ENCODE results near the gene ITGA6. TPM values are rescaled to one million over a fixed set of nuclear protein-coding genes. Genes with fewer than 3 reads are reported as not detected.
"Not testable (repeated sequence)": the region's sequence is repeated elsewhere in the genome, so short reads cannot be mapped to it uniquely, and the experiment has no call there.

The ITGA6 gene
- total RNA-seq, 5 donors from 2014 or later (not counting 1 experiment from before 2014, with no cell fraction given) = 50.7 to 188 (median 80.9) TPM

DNA sequence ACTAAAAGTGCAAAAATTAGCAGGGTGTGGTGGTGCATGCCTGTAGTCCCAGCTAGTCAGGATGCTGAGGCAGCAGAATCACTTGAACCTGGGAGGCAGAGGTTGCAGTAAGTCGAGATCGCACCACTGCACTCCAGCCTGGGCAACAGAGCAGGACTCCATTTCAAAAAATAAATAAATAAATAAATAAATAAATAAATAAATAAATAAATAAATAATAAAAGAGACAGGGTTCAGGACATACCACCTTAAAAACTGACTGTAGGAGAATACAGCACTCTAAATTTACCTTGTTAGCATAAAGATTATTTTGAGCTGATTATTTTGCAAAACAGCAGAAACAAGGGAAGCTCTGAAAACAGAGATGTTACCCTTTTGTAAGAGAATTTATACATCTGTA is 105.1 kb downstream of the ITGA6 start:
- CTCF ChIA-PET; H3K4me3 ChIP-seq (ENCODE audit: control insufficient read depth in 1 of 2, extremely low read depth in 1 of 2, low read length in 1 of 2); H3K4me1 Mint-ChIP-seq; H3K27ac ChIP-seq (ENCODE audit: low read length); DNase-seq; H3K27me3 ChIP-seq (replicated peaks in 1 of 2; ENCODE audit: control insufficient read depth in 2 of 2, extremely low read depth in 1 of 2, insufficient read depth in 2 of 2, low read length in 1 of 2); H3K9me3 ChIP-seq; H3K4me3 Mint-ChIP-seq; ATAC-seq (replicated peaks in 1 of 4); H3K27me3 Mint-ChIP-seq; H3K4me1 ChIP-seq (ENCODE audit: control insufficient read depth in 1 of 2, extremely low read depth in 1 of 2, insufficient read depth in 2 of 2, low read length in 2 of 2); H3K27ac Mint-ChIP-seq; POLR2A ChIA-PET; H3K36me3 ChIP-seq (ENCODE audit: control insufficient read depth in 2 of 2, extremely low read depth in 1 of 2, insufficient read depth in 1 of 2, low read length in 1 of 2): not testable (repeated sequence)
- peaks cover 12 to 36% (median 21%) of the 10 kb centered on the region in 3 donors for H3K9me3 Mint-ChIP-seq
- WGBS (ENCODE audit: insufficient coverage) = no CpG with 5 or more reads among the region's 2 CpGs
- H3K36me3 Mint-ChIP-seq = peaks cover 61% of the 10 kb centered on the region

DNA sequence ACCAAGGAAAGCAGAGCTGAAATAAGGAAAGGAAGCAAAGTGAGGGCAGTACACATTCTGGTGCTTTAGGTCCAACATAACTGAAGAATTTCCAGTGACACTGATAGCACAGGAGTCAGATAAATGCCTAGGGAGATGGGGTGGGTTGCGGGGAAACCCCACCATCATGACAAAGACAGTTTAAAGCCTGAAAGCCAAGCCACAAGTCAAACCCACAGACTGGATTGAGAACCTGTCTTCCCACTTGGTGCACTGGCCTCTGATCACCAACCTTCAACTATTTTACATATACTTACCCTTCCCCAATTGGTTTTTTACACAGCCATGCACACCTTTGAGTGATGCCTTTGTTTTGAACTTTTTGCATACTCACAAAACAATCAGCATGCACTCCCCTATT is 106.3 kb downstream of the ITGA6 start:
- H3K27ac Mint-ChIP-seq = no peak overlapping the region
- no CpG with 5 or more reads among the region's 1 CpG for WGBS (ENCODE audit: insufficient coverage)

DNA sequence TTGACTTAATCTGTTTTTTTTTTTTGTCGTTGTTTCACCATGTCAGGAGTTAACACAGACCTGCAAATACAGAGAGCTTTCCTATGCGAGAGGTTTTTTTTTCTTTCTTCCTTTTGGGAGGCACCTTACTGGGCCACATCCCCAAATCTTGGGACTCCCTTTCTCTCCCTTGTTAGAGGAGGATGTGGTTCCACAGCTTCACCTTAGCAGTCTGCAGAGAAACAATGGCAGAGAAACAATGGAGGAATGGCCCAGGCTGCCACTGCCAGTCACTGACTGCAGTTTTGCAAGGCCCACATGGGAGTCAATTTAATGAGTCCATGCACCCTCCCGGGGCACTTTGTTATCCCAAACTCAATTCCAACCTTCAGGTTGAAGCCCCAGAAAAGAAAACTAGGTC is 107.7 kb downstream of the ITGA6 start:
- ChIA-PET CTCF (no interaction called here), POLR2A (no interaction called here)
- ATAC-seq (replicated peaks in 1 of 4) = no peak
- DNase-seq = no peak
- peaks cover 7% of the 10 kb centered on the region for H3K9me3 ChIP-seq
- H3K36me3 Mint-ChIP-seq = peaks cover 57% of the 10 kb centered on the region
- no peak overlapping the region for H3K4me3 Mint-ChIP-seq
- H3K27ac Mint-ChIP-seq = no peak overlapping the region
- peaks cover 0 to 2% (median 0%) of the 10 kb centered on the region in 3 donors for H3K4me1 Mint-ChIP-seq
- H3K36me3 ChIP-seq (ENCODE audit: control insufficient read depth in 2 of 2, extremely low read depth in 1 of 2, insufficient read depth in 1 of 2, low read length in 1 of 2) = peaks cover 3 to 8% of the 10 kb centered on the region in 2 donors
- H3K9me3 Mint-ChIP-seq = peaks cover 10 to 32% (median 13%) of the 10 kb centered on the region in 3 donors
- no peaks in the 10 kb centered on the region for H3K4me1 ChIP-seq (ENCODE audit: control insufficient read depth in 1 of 2, extremely low read depth in 1 of 2, insufficient read depth in 2 of 2, low read length in 2 of 2)
- no peaks in the 10 kb centered on the region for H3K27me3 Mint-ChIP-seq
- no peak overlapping the region for H3K4me3 ChIP-seq (ENCODE audit: control insufficient read depth in 1 of 2, extremely low read depth in 1 of 2, low read length in 1 of 2)
- 100% methylated on average over 1 of the region's 3 CpGs for WGBS (ENCODE audit: insufficient coverage)
- no peaks in the 10 kb centered on the region for H3K27me3 ChIP-seq (replicated peaks in 1 of 2; ENCODE audit: control insufficient read depth in 2 of 2, extremely low read depth in 1 of 2, insufficient read depth in 2 of 2, low read length in 1 of 2)
- no peak overlapping the region for H3K27ac ChIP-seq (ENCODE audit: low read length)

More for the DNA sequence above, 106.3 kb downstream of the ITGA6 start:
- DNase-seq (no peak), ATAC-seq (replicated peaks in 1 of 4) (no peak)
- Mint-ChIP-seq H3K9me3 (peaks cover 12 to 36% (median 20%) of the 10 kb centered on the region in 3 donors), H3K4me1 (peaks cover 0 to 2% (median 0%) of the 10 kb centered on the region in 3 donors), H3K4me3 (no peak overlapping the region), H3K36me3 (peaks cover 61% of the 10 kb centered on the region), H3K27me3 (no peaks in the 10 kb centered on the region)
- no peak overlapping the region for H3K27ac ChIP-seq (ENCODE audit: low read length)
- no peaks in the 10 kb centered on the region for H3K4me1 ChIP-seq (ENCODE audit: control insufficient read depth in 1 of 2, extremely low read depth in 1 of 2, insufficient read depth in 2 of 2, low read length in 2 of 2)
- H3K9me3 ChIP-seq = peaks cover 4% of the 10 kb centered on the region
- POLR2A ChIA-PET = no interaction called here
- H3K36me3 ChIP-seq (ENCODE audit: control insufficient read depth in 2 of 2, extremely low read depth in 1 of 2, insufficient read depth in 1 of 2, low read length in 1 of 2) = peaks cover 3 to 8% of the 10 kb centered on the region in 2 donors
- CTCF ChIA-PET = no interaction called here
- no peak overlapping the region for H3K4me3 ChIP-seq (ENCODE audit: control insufficient read depth in 1 of 2, extremely low read depth in 1 of 2, low read length in 1 of 2)
- H3K27me3 ChIP-seq (replicated peaks in 1 of 2; ENCODE audit: control insufficient read depth in 2 of 2, extremely low read depth in 1 of 2, insufficient read depth in 2 of 2, low read length in 1 of 2) = no peaks in the 10 kb centered on the region

DNA sequence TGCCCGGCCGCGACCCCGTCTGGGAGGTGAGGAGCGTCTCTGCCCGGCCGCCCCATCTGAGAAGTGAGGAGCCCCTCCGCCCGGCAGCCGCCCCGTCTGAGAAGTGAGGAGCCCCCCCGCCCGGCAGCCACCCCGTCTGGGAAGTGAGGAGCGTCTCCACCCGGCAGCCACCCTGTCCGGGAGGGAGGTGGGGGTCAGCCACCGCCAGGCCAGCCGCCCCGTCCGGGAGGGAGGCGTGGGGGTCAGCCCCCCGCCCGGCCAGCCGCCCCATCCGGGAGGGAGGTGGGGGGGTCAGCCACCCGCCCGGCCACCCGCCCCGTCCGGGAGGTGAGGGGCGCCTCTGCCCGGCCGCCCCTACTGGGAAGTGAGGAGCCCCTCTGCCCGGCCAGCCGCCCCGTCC is 110.5 kb downstream of the ITGA6 start:
- H3K4me1 Mint-ChIP-seq; CTCF ChIA-PET; ATAC-seq (replicated peaks in 1 of 4); H3K27ac Mint-ChIP-seq; H3K27me3 Mint-ChIP-seq; H3K36me3 ChIP-seq (ENCODE audit: control insufficient read depth in 2 of 2, extremely low read depth in 1 of 2, insufficient read depth in 1 of 2, low read length in 1 of 2); DNase-seq; H3K27ac ChIP-seq (ENCODE audit: low read length); POLR2A ChIA-PET; H3K4me1 ChIP-seq (ENCODE audit: control insufficient read depth in 1 of 2, extremely low read depth in 1 of 2, insufficient read depth in 2 of 2, low read length in 2 of 2); H3K27me3 ChIP-seq (replicated peaks in 1 of 2; ENCODE audit: control insufficient read depth in 2 of 2, extremely low read depth in 1 of 2, insufficient read depth in 2 of 2, low read length in 1 of 2); H3K4me3 ChIP-seq (ENCODE audit: control insufficient read depth in 1 of 2, extremely low read depth in 1 of 2, low read length in 1 of 2); H3K4me3 Mint-ChIP-seq; H3K9me3 ChIP-seq: not testable (repeated sequence)
- Mint-ChIP-seq H3K9me3 (peaks cover 8 to 28% (median 9%) of the 10 kb centered on the region in 3 donors), H3K36me3 (peaks cover 40% of the 10 kb centered on the region)
- 100% methylated on average over 11 of the region's 37 CpGs for WGBS (ENCODE audit: insufficient coverage)

DNA sequence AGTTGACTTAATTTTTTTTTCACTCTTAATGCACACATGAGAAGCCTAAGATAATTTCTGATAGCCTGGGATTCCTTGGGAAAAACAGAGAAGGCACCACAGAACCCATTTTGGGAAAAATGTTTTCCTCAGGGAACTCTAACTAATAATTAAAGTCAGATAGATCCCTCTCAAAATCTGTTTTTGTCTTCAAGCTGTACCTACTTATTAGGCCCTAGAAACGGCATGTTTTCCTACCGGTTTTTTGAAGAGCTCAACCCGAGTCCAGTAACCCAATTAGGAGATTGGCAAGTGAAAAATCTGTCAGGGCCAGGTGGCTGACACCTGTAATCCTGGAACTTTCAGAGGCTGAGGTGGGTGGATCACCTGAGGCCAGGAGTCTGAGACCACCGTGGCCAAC is 112.4 kb downstream of the ITGA6 start:
- H3K4me3 Mint-ChIP-seq = no peak overlapping the region
- H3K27me3 ChIP-seq (replicated peaks in 1 of 2; ENCODE audit: control insufficient read depth in 2 of 2, extremely low read depth in 1 of 2, insufficient read depth in 2 of 2, low read length in 1 of 2) = peaks cover 0 to 4% of the 10 kb centered on the region in 2 experiments
- ChIA-PET POLR2A (no interaction called here), CTCF (interaction anchor here in 1 of 2 donors (0.6 kb wide), 1 partner anchor 390 kb away, joined by 3 read pairs; no protein-coding TSS in a partner anchor)
- H3K4me1 Mint-ChIP-seq = no peaks in the 10 kb centered on the region
- no peaks in the 10 kb centered on the region for H3K27me3 Mint-ChIP-seq
- peaks cover 3 to 16% (median 15%) of the 10 kb centered on the region in 3 donors for H3K9me3 Mint-ChIP-seq
- H3K9me3 ChIP-seq = peaks cover 3% of the 10 kb centered on the region
- H3K36me3 ChIP-seq (ENCODE audit: control insufficient read depth in 2 of 2, extremely low read depth in 1 of 2, insufficient read depth in 1 of 2, low read length in 1 of 2) = peaks cover 0 to 3% of the 10 kb centered on the region in 2 donors
- H3K4me3 ChIP-seq (ENCODE audit: control insufficient read depth in 1 of 2, extremely low read depth in 1 of 2, low read length in 1 of 2) = no peak overlapping the region
- H3K4me1 ChIP-seq (ENCODE audit: control insufficient read depth in 1 of 2, extremely low read depth in 1 of 2, insufficient read depth in 2 of 2, low read length in 2 of 2) = no peaks in the 10 kb centered on the region
- WGBS (ENCODE audit: insufficient coverage) = no CpG with 5 or more reads among the region's 4 CpGs
- no peak for ATAC-seq (replicated peaks in 1 of 4)
- peaks cover 34% of the 10 kb centered on the region for H3K36me3 Mint-ChIP-seq
- H3K27ac Mint-ChIP-seq = no peak overlapping the region
- no peak for DNase-seq
- no peak overlapping the region for H3K27ac ChIP-seq (ENCODE audit: low read length)

DNA sequence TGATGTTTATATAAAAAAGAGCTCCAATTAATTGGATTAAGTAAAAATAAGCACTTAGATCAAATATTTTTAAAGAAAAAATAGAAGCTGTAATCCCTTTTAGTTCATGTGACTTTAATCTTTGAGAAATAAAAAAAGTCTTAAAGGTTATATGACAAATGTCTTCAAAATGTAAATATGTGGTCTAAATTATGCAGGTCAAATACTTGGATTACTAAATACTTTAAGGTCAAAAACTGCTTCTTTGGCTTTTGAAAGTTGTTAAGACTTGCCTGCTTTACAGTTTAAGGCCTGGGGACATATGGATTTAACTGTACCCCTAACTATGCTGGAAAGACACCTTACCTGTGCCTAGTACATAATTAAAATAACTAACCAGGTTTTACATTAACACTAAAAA is 113.0 kb downstream of the ITGA6 start:
- ATAC-seq (replicated peaks in 1 of 4) (no peak), DNase-seq (no peak)
- Histone ChIP-seq H3K36me3 (ENCODE audit: control insufficient read depth in 2 of 2, extremely low read depth in 1 of 2, insufficient read depth in 1 of 2, low read length in 1 of 2) (peaks cover 0 to 2% of the 10 kb centered on the region in 2 donors), H3K4me3 (ENCODE audit: control insufficient read depth in 1 of 2, extremely low read depth in 1 of 2, low read length in 1 of 2) (no peak overlapping the region), H3K27ac (ENCODE audit: low read length) (no peak overlapping the region), H3K9me3 (peaks cover 3% of the 10 kb centered on the region), H3K4me1 (ENCODE audit: control insufficient read depth in 1 of 2, extremely low read depth in 1 of 2, insufficient read depth in 2 of 2, low read length in 2 of 2) (no peaks in the 10 kb centered on the region), H3K27me3 (replicated peaks in 1 of 2; ENCODE audit: control insufficient read depth in 2 of 2, extremely low read depth in 1 of 2, insufficient read depth in 2 of 2, low read length in 1 of 2) (peaks cover 0 to 4% of the 10 kb centered on the region in 2 experiments)
- H3K27me3 Mint-ChIP-seq = no peaks in the 10 kb centered on the region
- POLR2A ChIA-PET = no interaction called here
- H3K36me3 Mint-ChIP-seq = peaks cover 31% of the 10 kb centered on the region
- CTCF ChIA-PET = no interaction called here
- no peak overlapping the region for H3K4me3 Mint-ChIP-seq
- no peak overlapping the region for H3K27ac Mint-ChIP-seq
- peaks cover 0 to 15% (median 10%) of the 10 kb centered on the region in 3 donors for H3K9me3 Mint-ChIP-seq
- H3K4me1 Mint-ChIP-seq = no peaks in the 10 kb centered on the region

All from T-cell (primary cell).